Astrocyte (in vitro differentiated cells and primary cell): ENCODE measurements around the gene GH2. TPM values are rescaled to one million over a fixed set of nuclear protein-coding genes. Genes with fewer than 3 reads are reported as not detected.
"Not testable (repeated sequence)": the region's sequence is repeated elsewhere in the genome, so short reads cannot be mapped to it uniquely, and the experiment has no call there.

Source experiments
- DNase-seq: peaks from one replicate; pipeline ENCODE4 v3.0.0-alpha.2; 2010; ENCODE audit warnings: low read depth
- FAIRE-seq: peaks from 2 replicates; lab custom pipeline; 2011; peaks lifted over from hg19 to GRCh38; lab: Jason Lieb, UNC
- H2AFZ ChIP-seq: 2 replicates; pipeline ENCODE4 v1.6.0; 2012; ENCODE audit warnings: low read depth, low read length, inconsistent platforms
- H3K27ac ChIP-seq: 2 replicates; pipeline ENCODE4 v1.5.1; 2011; ENCODE audit warnings: low read depth, low read length, inconsistent platforms
- H3K27me3 ChIP-seq: 2 replicates; pipeline ENCODE4 v1.6.0; 2011; ENCODE audit warnings: low read length, inconsistent platforms; ENCODE audit not compliant: insufficient read depth
- H3K36me3 ChIP-seq: 2 replicates; pipeline ENCODE4 v1.5.1; 2011; ENCODE audit warnings: low read length, inconsistent platforms; ENCODE audit not compliant: insufficient read depth
- H3K4me1 ChIP-seq: 2 replicates; pipeline ENCODE4 v1.5.1; 2011; ENCODE audit warnings: low read length, inconsistent platforms; ENCODE audit not compliant: insufficient read depth
- H3K4me2 ChIP-seq: 2 replicates; pipeline ENCODE4 v1.6.0; 2012; ENCODE audit warnings: low read length, inconsistent platforms
- H3K4me3 ChIP-seq: 2 replicates; pipeline ENCODE4 v1.5.1; 2011; ENCODE audit warnings: low read depth, mild to moderate bottlenecking, low read length, inconsistent platforms; ENCODE audit not compliant: insufficient read depth
- H3K79me2 ChIP-seq: 2 replicates; pipeline ENCODE4 v1.6.0; 2012; ENCODE audit warnings: mild to moderate bottlenecking, low read length, inconsistent platforms; ENCODE audit not compliant: insufficient read depth
- H3K9ac ChIP-seq: 2 replicates; pipeline ENCODE4 v1.6.0; 2012; ENCODE audit warnings: mild to moderate bottlenecking, low read length, inconsistent platforms
- H3K9me3 ChIP-seq: 2 replicates; pipeline ENCODE4 v1.5.1; 2012; ENCODE audit warnings: low read depth, mild to moderate bottlenecking, low read length, inconsistent platforms; ENCODE audit not compliant: insufficient read depth
- H4K20me1 ChIP-seq: 2 replicates; pipeline ENCODE4 v1.6.0; 2012; ENCODE audit warnings: low read length, inconsistent platforms; ENCODE audit not compliant: insufficient read depth
- H3K27ac Mint-ChIP-seq: one replicate; pipeline ENCODE4 v1.8.0; 2021; ENCODE audit warnings: mild to moderate bottlenecking, mixed read lengths; ENCODE audit not compliant: unreplicated experiment
- H3K27me3 Mint-ChIP-seq: one replicate; pipeline ENCODE4 v1.8.0; 2021; ENCODE audit warnings: low read depth, mixed read lengths; ENCODE audit not compliant: unreplicated experiment
- H3K36me3 Mint-ChIP-seq: one replicate; pipeline ENCODE4 v1.8.0; 2021; ENCODE audit warnings: low read depth, mixed read lengths; ENCODE audit not compliant: unreplicated experiment
- H3K4me1 Mint-ChIP-seq: one replicate; pipeline ENCODE4 v1.8.0; 2021; ENCODE audit warnings: low read depth, mixed read lengths; ENCODE audit not compliant: unreplicated experiment
- H3K4me3 Mint-ChIP-seq: one replicate; pipeline ENCODE4 v1.8.0; 2021; ENCODE audit warnings: mild to moderate bottlenecking, moderate library complexity, mixed read lengths; ENCODE audit not compliant: unreplicated experiment
- H3K9me3 Mint-ChIP-seq: one replicate; pipeline ENCODE4 v1.8.0; 2021; ENCODE audit warnings: mild to moderate bottlenecking, mixed read lengths; ENCODE audit not compliant: unreplicated experiment
- CTCF ChIP-seq: IDR thresholded peaks from 2 replicates; pipeline ENCODE4 v1.5.1; 2011; ENCODE audit warnings: low read depth, mild to moderate bottlenecking, inconsistent platforms, low read length, moderate library complexity; ENCODE audit not compliant: insufficient read depth
- EZH2 ChIP-seq: IDR thresholded peaks from 2 replicates; pipeline ENCODE4 v1.6.1; 2012; ENCODE audit warnings: mild to moderate bottlenecking, low read length, inconsistent platforms; ENCODE audit not compliant: insufficient read depth
- total RNA-seq: library from RNA; stranded (reverse); gene quantifications from 2 replicates; pipeline ENCODE4 v1.2.1, GENCODE V29; 2021

Gene GH2
- total RNA-seq, 1 donor from 2014 or later: not detected

DNA sequence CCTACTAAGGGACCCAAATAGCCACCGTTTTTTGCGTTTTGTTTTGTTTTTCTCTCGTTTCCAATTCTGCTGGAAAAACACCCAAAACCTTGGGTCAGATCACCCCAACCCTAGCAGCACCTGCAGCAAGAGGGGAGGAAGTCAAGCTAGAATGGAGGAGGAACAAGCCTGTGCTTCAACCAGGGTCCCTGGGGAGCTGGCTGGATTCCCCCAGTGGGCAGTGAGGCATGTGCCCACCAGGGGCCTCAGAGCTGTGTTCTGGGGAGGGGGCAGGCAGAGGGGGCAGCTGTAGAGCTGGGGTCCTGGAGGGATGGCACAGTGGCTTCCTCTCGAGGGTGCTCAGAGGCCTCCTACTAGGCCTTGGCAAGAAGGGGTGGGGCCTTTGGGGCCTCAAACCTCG lies 43.9 kb upstream of the GH2 start:
- no peaks in the 10 kb centered on the region for H3K4me1 Mint-ChIP-seq
- no peak overlapping the region for H3K4me3 ChIP-seq
- H3K4me1 ChIP-seq: no peaks in the 10 kb centered on the region
- no peaks in the 10 kb centered on the region for H4K20me1 ChIP-seq
- no peaks in the 10 kb centered on the region for H3K27me3 ChIP-seq
- H3K4me3 Mint-ChIP-seq: no peak overlapping the region
- H3K36me3 Mint-ChIP-seq: no peaks in the 10 kb centered on the region
- H2AFZ ChIP-seq: no peak overlapping the region
- H3K27ac Mint-ChIP-seq: no peak overlapping the region
- no peak for TF ChIP-seq CTCF
- TF ChIP-seq EZH2: no peak
- no peaks in the 10 kb centered on the region for H3K9me3 Mint-ChIP-seq
- no peak for FAIRE-seq
- no peak for DNase-seq
- no peaks in the 10 kb centered on the region for H3K79me2 ChIP-seq
- H3K9me3 ChIP-seq: no peaks in the 10 kb centered on the region
- H3K9ac ChIP-seq: no peak overlapping the region
- no peaks in the 10 kb centered on the region for H3K36me3 ChIP-seq
- no peak overlapping the region for H3K4me2 ChIP-seq
- H3K27me3 Mint-ChIP-seq: peaks cover 9% of the 10 kb centered on the region
- H3K27ac ChIP-seq: no peak overlapping the region

GRCh38 chr17:63922402-63922801 lies 40.7 kb upstream of the GH2 start:
- not testable (repeated sequence) for H3K9me3 Mint-ChIP-seq, H3K79me2 ChIP-seq, H3K4me3 ChIP-seq, H3K27ac ChIP-seq, H3K36me3 ChIP-seq, H4K20me1 ChIP-seq, H3K27ac Mint-ChIP-seq, H3K4me1 Mint-ChIP-seq, H3K36me3 Mint-ChIP-seq, H3K9ac ChIP-seq, FAIRE-seq, H3K4me1 ChIP-seq, H3K27me3 ChIP-seq, DNase-seq, H2AFZ ChIP-seq, H3K9me3 ChIP-seq, H3K4me2 ChIP-seq, H3K4me3 Mint-ChIP-seq
- peaks cover 22% of the 10 kb centered on the region for H3K27me3 Mint-ChIP-seq

GRCh38 chr17:63920779-63921178 lies 39.0 kb upstream of the GH2 start:
- H3K27ac ChIP-seq, H3K4me2 ChIP-seq: not testable (repeated sequence)
- H3K27me3 Mint-ChIP-seq: peaks cover 34% of the 10 kb centered on the region

DNA sequence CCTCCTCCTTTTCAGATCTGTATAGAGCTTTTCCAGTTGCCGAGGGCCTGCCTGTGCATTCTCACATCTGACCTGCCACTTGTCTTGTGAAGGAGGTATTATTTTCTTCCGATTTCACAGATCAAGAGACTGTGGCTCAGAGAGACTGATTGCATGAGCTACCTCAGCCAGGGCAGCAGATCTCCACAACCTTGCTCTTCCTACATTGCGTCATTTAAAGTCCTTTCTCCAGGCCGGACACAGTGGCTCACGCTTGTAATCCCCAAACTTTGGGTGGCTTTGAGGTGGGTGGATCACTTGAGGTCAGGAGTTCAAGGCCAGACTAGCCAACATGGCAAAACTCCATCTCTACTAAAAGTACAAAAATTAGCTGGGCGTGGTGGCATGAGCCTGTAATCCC lies 38.3 kb upstream of the GH2 start:
- H3K9me3 Mint-ChIP-seq, H3K27me3 ChIP-seq, H3K9me3 ChIP-seq, H3K4me1 Mint-ChIP-seq, H3K27ac Mint-ChIP-seq, H2AFZ ChIP-seq, H3K36me3 ChIP-seq, H3K4me2 ChIP-seq, H3K9ac ChIP-seq, DNase-seq, H3K4me3 Mint-ChIP-seq, H3K27ac ChIP-seq, H3K4me3 ChIP-seq, FAIRE-seq, H3K79me2 ChIP-seq, H3K36me3 Mint-ChIP-seq, H3K4me1 ChIP-seq, H4K20me1 ChIP-seq: not testable (repeated sequence)
- H3K27me3 Mint-ChIP-seq: peaks cover 37% of the 10 kb centered on the region

More at GRCh38 chr17:63920779-63921178, 39.0 kb upstream of the GH2 start:
- not testable (repeated sequence) for FAIRE-seq, H3K4me3 ChIP-seq, DNase-seq, H2AFZ ChIP-seq, H3K9me3 ChIP-seq, H3K27ac Mint-ChIP-seq, H3K79me2 ChIP-seq, H3K36me3 Mint-ChIP-seq, H3K4me1 Mint-ChIP-seq, H3K4me1 ChIP-seq, H3K27me3 ChIP-seq, H3K9me3 Mint-ChIP-seq, H4K20me1 ChIP-seq, H3K36me3 ChIP-seq, H3K9ac ChIP-seq, H3K4me3 Mint-ChIP-seq
